Osteocyte (in vitro differentiated cells): ENCODE measurements around the gene TMPRSS3. TPM values are rescaled to one million over a fixed set of nuclear protein-coding genes. Genes with fewer than 3 reads are reported as not detected.

Experiments used
- DNase-seq: peaks from one replicate; pipeline ENCODE4 v3.0.0; 2021; ENCODE audit warnings: mixed read lengths; ENCODE audit not compliant: unreplicated experiment; ENCODE audit errors: extremely low spot score
- H3K27ac Mint-ChIP-seq: one replicate; pipeline ENCODE4 v1.8.0; 2021; ENCODE audit warnings: mild to moderate bottlenecking, mixed read lengths; ENCODE audit not compliant: unreplicated experiment
- H3K27me3 Mint-ChIP-seq: one replicate; pipeline ENCODE4 v1.8.0; 2021; ENCODE audit warnings: mixed read lengths; ENCODE audit not compliant: unreplicated experiment
- H3K36me3 Mint-ChIP-seq: one replicate; pipeline ENCODE4 v1.8.0; 2021; ENCODE audit warnings: mixed read lengths; ENCODE audit not compliant: unreplicated experiment
- H3K4me1 Mint-ChIP-seq: one replicate; pipeline ENCODE4 v1.8.0; 2021; ENCODE audit warnings: mixed read lengths; ENCODE audit not compliant: unreplicated experiment
- H3K4me3 Mint-ChIP-seq: one replicate; pipeline ENCODE4 v1.8.0; 2021; ENCODE audit warnings: mild to moderate bottlenecking, moderate library complexity, mixed read lengths; ENCODE audit not compliant: unreplicated experiment
- H3K9me3 Mint-ChIP-seq: one replicate; pipeline ENCODE4 v1.8.0; 2021; ENCODE audit warnings: mixed read lengths; ENCODE audit not compliant: unreplicated experiment
- total RNA-seq: library from RNA; stranded (reverse); gene quantifications from 2 replicates; pipeline ENCODE4 v1.2.1, GENCODE V29; 2021
- TF ChIP-seq, protein P1 (sequence below): fragments of 200-600 bp; sonication (generic); IDR thresholded peaks from 2 replicates; pipeline ENCODE4 v1.5.0; 2021; ENCODE audit warnings: antibody characterized with exemption, mild to moderate bottlenecking, moderate library complexity

TMPRSS3 gene
- total RNA-seq, 1 donor from 2014 or later: not detected

DNA sequence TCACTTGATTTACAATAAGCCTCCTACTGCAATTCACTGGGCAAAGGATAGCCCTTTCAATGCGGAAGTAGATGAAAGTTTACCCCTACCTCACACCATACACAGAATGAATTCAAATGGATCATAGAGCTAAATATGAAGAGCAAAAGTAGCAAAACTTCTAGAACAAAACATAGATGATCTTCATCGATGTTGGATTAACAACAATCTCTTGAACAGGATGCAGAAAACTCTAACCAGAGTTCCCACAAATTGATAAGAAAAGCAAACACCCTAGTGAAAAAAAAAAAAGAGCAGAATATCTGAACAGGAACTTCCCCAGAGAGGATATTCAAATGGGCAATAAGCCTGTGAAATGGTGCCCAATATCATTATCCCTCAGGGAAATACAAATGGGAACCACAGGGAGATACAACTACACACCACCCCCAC is 6.0 kb upstream of the TMPRSS3 start:
- H3K4me3 Mint-ChIP-seq: no peak overlapping the region
- TF ChIP-seq, protein P1, sequence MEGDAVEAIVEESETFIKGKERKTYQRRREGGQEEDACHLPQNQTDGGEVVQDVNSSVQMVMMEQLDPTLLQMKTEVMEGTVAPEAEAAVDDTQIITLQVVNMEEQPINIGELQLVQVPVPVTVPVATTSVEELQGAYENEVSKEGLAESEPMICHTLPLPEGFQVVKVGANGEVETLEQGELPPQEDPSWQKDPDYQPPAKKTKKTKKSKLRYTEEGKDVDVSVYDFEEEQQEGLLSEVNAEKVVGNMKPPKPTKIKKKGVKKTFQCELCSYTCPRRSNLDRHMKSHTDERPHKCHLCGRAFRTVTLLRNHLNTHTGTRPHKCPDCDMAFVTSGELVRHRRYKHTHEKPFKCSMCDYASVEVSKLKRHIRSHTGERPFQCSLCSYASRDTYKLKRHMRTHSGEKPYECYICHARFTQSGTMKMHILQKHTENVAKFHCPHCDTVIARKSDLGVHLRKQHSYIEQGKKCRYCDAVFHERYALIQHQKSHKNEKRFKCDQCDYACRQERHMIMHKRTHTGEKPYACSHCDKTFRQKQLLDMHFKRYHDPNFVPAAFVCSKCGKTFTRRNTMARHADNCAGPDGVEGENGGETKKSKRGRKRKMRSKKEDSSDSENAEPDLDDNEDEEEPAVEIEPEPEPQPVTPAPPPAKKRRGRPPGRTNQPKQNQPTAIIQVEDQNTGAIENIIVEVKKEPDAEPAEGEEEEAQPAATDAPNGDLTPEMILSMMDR: no peak
- H3K9me3 Mint-ChIP-seq: no peaks in the 10 kb centered on the region
- H3K36me3 Mint-ChIP-seq: no peaks in the 10 kb centered on the region
- no peak overlapping the region for H3K27ac Mint-ChIP-seq
- H3K4me1 Mint-ChIP-seq: peaks cover 20% of the 10 kb centered on the region
- peaks cover 12% of the 10 kb centered on the region for H3K27me3 Mint-ChIP-seq
- DNase-seq: no peak

DNA sequence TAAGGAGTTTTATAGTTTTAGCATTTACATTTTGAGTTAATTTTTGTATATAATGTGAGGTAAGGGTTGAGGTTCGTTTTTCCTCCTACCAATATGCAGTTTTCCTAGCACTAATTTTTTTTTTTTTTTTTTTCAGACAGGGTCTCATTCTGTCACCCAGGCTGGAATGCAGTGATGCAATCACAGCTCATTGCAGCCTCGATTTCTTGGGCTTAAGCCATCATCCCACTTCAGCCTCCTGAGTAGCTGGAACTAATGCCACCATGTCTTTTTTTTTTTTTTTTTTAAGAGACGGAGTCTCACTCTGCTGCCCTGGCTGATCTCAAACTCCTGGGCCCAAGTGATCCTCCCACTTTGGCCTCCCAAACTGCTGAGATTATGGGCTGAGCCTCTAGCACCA is 5.3 kb upstream of the TMPRSS3 start:
- H3K4me1 Mint-ChIP-seq: peaks cover 20% of the 10 kb centered on the region
- TF ChIP-seq, protein P1: no peak
- no peaks in the 10 kb centered on the region for H3K36me3 Mint-ChIP-seq
- no peak for DNase-seq
- H3K27ac Mint-ChIP-seq: no peak overlapping the region
- no peaks in the 10 kb centered on the region for H3K9me3 Mint-ChIP-seq
- H3K4me3 Mint-ChIP-seq: no peak overlapping the region
- peaks cover 9% of the 10 kb centered on the region for H3K27me3 Mint-ChIP-seq

DNA sequence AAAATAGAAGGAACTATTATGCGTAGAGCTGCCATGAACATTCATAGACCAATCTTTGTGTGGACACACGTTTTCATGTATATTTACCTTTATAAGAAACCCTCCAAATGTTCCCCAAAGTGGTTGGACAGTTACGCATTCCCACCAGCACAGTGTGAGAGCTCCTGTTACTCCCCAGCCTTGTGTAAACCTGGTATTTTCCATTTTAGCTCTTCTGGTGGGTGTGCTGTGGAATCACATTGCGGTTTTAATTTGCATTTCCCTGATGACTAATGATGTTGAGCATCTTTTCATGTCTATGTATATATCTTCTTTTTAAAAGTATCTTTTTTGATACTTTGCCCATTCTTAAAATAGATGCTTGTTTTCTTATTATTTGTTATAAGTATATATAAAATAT is 4.7 kb upstream of the TMPRSS3 start:
- no peak for DNase-seq
- no peaks in the 10 kb centered on the region for H3K9me3 Mint-ChIP-seq

DNA sequence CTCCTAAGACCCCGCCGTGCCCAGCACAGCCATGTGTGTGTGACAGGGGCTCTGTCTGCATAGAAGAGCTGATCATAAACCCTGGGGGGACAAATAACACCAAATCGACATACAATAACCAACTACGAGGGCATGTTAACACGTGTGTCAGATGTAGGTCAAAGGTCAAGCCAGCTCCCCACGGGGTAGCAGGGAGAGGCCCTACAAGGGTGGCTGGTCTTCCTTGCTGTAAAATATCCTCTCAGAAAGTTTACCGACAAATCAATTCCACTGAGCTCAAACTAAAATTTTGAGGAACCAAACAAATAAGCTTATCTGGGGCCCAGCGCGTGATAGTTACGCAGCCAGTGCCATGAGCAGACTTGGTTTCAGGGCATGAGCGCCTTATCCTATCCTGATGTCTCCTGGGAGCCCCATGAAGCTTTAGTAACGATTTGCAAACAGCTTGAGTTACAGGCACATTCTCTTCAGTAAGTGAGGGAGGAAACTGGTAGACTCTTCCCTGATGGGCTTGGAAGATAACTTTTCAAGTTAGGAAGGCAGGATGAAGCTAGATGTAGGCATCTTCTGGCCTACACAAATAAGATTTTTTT is 2.7 kb upstream of the TMPRSS3 start:
- DNase-seq: no peak
- Mint-ChIP-seq H3K4me3 (no peak overlapping the region), H3K9me3 (no peaks in the 10 kb centered on the region), H3K36me3 (no peaks in the 10 kb centered on the region), H3K27ac (no peak overlapping the region), H3K4me1 (peaks cover 25% of the 10 kb centered on the region), H3K27me3 (peaks cover 16% of the 10 kb centered on the region)
- TF ChIP-seq, protein P1: no peak

More for the DNA sequence above, 4.7 kb upstream of the TMPRSS3 start:
- no peaks in the 10 kb centered on the region for H3K36me3 Mint-ChIP-seq
- no peak overlapping the region for H3K4me3 Mint-ChIP-seq
- H3K27ac Mint-ChIP-seq: no peak overlapping the region
- TF ChIP-seq, protein P1: no peak
- peaks cover 25% of the 10 kb centered on the region for H3K4me1 Mint-ChIP-seq
- peaks cover 7% of the 10 kb centered on the region for H3K27me3 Mint-ChIP-seq

DNA sequence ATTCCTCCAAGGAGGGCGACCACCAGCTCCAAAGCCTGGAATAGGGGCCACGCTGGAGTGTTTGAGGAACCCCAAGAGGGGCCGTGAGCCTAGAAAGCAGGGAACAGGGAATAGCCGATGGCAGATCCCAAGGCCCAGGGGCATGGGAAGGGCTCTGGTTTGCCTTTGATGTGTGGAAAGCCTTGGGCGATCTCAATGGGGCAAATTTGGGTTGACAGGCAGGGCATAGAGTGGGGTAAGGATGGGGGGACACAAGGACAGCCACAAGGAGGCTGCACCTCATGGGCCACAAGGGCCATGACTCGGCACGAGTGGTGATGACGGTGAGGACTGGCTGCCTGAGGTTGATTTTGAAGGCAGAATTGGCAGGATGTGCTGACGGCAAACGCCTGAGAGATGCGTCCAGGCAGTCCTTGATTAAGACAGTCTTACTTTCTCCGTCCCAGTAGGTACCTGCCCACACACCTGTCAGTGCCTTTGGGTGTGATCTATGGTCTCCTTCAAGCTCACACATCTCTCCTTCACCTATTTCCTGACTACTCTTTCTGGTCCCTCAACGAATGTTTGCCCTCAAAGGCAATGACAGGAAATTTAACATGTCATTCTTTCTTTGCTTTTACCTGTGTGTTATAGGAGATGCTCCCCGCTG is 2.0 kb upstream of the TMPRSS3 start:
- Mint-ChIP-seq H3K9me3 (no peaks in the 10 kb centered on the region), H3K4me3 (no peak overlapping the region), H3K4me1 (peaks cover 30% of the 10 kb centered on the region), H3K27ac (no peak overlapping the region), H3K36me3 (no peaks in the 10 kb centered on the region), H3K27me3 (peaks cover 16% of the 10 kb centered on the region)
- TF ChIP-seq, protein P1: no peak
- no peak for DNase-seq
